Activated CD4-positive, CD25-positive, alpha-beta regulatory T cell treated with anti-CD3 and anti-CD28 coated beads, Interleukin-2, amount 50 U/mL, for 16 hours (primary cell): ENCODE results near the gene GBP6.
"Not testable (repeated sequence)": the region's sequence is repeated elsewhere in the genome, so short reads cannot be mapped to it uniquely, and the experiment has no call there.

Experiments
- DNase-seq: peaks from one replicate; pipeline ENCODE4 v3.0.0-alpha.2; 2020; ENCODE audit warnings: low read depth, low spot score

The GBP6 gene

DNA sequence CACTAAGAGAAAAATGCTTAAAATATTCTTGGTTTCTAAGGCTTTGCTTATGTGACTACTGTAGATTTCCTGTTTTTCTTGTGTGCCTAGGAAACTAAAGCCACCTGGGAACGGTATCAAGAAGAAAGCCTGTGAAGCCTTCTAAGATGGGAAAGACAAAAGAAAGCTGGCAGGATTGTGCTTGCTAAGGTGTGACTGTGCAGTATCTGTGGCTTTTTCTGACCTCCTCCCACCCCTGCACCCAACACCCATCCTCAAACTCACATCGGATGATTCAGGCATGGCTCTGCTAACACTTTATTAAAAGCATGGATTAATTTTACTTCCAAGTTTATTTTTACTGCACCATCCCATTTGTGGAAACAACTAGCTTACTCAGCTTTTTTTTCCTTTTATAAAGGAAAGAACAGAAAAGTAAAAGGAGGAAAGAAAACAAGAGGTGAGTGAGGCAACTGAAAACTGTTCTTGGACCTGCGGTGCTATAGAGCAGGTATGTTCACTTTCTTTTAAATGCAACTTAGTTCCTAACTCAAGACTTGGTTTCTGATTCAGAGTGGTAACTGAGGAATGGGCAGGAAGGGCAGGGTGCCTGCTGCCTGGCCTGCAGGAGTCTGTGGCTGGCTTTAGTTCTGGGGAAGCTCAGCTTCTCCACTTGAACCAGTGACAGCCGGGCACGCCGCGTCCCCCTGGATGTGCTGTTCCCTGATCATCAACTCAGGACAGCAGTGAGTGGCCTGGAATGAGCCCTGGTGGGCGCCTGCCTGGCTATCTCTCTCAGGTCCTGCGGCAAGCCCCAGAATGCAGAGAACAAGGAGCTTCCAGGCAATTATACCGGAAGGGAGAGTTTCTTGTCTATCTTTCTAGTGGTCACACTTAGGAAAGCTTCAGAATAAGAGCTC is at the start of gene GBP6:
GBP6 (plus strand) TSS at position 422 of the 899 bp plus-strand sequence. CDS start 4,493 bp downstream, outside the sequence.
- no peak for DNase-seq

- no peak for DNase-seq
Observed at GRCh38 chr1:89322402-89322801, 41.5 kb upstream of the GBP6 start.

DNA sequence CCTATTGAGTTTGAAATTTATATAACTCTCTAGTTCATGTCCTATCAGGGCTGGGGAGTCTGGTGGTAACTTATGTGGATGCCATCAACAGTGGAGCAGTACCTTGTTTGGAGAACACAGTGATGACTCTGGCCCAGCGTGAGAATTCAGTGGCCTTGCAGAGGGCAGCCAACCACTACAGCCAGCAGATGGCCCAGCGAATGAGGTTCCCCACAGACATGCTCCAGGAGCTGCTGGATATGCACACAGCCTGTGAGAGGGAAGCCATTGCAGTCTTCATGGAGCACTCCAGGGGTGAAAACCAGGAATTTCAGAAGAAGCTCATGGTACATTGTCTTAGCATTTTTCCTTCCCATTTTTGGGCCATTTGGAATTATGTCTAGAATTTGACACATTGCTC is 32.0 kb upstream of the GBP6 start:
- no peak for DNase-seq

GRCh38 chr1:89332461-89332860 is 31.4 kb upstream of the GBP6 start:
- no peak for DNase-seq

DNA sequence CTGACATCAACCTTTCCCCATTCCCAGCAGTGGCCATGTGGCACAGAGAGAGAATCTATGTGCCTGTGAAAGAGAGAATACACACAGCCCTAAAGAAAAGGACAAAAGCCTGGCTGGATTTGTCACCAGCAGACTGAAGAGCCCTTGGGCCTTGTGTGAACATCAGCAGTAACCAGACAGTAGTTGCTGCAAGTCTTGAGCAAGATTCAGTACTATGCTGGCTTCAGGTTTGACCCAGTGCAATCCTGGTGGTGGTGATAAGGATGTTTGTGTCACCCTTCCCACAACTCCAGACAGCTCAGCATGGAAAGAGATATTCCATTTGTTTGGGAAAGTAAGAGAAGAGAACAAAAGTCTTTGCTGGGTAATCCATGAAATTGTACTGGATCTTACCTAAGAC is 28.4 kb upstream of the GBP6 start:
- DNase-seq = no peak

DNA sequence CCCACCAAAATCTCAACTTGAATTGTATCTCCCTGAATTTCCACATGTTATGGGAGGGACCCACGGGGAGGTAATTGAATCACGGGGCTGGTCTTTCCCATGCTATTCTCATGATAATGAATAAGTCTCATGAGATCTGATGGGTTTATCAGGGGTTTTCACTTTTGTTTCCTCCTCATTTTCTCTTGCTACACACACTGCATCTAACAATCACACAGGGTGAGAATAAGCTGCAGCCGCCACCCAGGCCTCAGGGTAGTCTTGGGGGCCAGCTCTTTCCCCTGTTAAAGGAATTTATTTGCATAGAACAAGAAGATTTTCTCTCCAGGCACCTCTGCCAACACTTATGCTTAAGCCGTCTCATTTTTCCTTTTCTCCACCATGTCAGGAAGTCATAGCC is 26.0 kb upstream of the GBP6 start:
- no peak for DNase-seq

- no peak for DNase-seq
Observed at GRCh38 chr1:89339039-89339438, 24.8 kb upstream of the GBP6 start.

GRCh38 chr1:89345479-89345878 is 18.4 kb upstream of the GBP6 start:
- DNase-seq = not testable (repeated sequence)

GRCh38 chr1:89347296-89347695 is 16.6 kb upstream of the GBP6 start:
- DNase-seq = no peak

DNA sequence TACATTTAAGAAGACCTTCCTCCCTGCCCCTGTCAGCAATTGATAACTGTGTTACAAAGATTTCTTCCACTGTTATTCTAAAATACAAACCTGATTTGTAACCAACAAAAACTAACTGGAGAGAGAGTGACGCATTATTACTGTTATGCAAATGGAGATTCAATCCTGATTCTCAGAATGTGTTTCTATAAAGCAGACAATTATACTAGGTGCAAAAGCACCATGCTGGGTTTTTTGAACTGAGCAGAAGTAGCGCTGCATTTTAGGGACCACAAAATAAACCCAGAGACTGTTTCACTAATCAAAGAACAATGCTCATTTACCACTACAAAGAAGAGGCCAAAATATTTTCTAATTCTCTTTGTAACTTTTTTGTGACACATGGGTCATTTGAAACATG is 13.6 kb upstream of the GBP6 start:
- DNase-seq = no peak

DNA sequence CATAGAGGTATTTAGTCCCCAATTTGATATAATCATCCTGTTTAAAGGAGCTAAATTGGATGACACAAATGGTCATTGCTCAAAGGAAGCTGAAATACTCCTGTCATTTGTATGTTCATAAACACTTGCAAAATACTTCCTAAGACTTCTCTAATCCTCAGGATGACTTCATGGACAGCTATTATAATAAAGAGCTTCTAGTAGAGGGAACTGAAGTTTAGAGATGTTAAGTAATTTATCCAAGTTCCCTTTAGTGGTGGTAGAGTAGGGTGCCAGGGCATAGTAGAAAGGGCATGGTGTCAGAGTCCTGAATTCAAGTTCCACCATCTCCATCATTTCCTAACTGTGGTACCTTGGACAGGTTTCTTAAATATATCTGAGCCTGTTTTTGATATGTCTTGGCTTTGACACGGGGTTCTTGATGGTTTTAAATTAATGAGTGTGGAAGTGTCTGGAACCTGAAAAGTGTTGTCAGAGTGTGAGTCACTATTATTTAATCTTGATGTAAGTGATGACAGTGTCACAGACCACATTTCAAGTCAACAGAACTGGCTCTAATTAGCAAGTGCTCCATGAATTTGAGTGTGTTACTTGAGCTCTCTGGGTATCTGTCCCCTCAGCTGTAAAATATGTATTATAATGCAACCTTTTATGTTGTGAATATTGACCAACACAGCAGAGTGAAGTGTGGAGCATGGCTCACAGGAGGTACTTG is 12.1 kb upstream of the GBP6 start:
- DNase-seq = no peak

- DNase-seq = no peak
Observed at GRCh38 chr1:89352421-89352820, 11.4 kb upstream of the GBP6 start.

GRCh38 chr1:89354205-89354604 is 9.7 kb upstream of the GBP6 start:
- no peak for DNase-seq

DNA sequence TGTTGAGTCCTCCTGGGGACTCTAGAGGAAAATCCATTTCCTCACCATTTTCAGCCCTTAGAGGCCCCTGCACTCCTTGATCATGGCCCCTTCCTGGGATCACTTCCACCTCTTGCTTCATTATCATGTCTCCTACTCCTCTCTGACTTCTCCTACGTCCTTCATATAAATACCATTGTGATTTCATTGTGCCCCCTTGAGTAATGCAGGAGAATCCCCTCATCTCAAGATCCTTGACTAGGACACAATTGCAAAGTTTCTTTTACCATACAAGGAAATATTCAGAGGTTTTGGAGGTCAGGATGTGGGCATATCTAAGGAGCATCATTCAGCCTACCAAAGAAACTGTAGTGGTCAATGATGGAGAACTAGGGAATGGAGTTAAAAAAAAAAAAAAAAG is 8.8 kb upstream of the GBP6 start:
- DNase-seq = no peak

DNA sequence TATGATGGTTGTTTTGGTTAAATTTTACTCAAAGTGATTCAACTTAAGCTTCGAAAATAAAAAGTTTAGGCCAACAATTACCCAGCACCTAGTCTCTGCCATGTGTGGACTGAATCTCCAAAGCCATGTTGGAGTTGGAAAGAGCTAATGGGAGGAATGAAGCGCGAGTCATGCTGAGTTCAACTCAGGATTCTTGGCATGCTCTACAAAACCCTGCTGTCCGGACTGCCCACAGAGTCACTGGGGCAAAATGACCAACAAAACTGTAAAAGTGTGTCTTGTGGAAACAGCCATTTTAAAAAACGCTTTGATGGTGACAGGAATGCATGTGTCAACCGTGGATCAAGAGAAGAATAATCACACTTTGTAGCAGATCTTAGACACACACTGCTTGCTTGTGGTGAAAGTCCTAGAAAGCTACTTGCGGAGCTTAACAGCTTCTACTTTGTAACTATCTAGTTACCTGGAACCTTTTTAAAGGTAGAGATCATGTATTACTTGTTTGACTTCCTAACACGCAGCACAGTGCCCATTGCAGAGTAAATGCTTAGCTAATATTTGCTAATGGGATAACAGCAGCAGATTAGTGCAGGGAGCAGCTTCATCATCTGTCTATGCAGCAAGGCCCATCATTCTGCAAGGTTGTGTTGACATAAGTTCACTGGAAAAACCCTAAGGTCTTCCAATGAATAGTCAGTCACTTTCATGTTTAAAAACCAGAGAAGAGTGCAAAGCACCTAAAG is 7.0 kb upstream of the GBP6 start:
- no peak for DNase-seq

GRCh38 chr1:89358287-89358893 is 5.5 kb upstream of the GBP6 start:
- peak; percentile 71 for DNase-seq

DNA sequence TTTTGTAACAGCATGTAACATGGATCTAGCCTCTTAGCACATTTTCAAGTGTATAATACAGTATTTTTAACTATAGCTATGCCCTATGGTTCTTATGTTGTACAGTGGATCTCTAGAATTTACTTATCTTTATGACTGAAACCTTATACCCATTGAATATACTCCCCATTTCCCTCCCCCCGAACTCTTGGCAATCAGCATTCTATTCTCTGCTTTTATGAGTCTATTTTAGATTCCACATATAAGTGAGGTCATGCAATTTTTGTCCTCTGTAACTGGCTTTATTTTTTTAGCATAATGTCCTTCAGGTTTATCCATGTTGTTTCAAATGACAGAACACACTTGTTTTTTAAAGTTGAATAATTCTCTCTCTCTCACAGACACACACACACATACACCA is 3.1 kb upstream of the GBP6 start:
- DNase-seq = no peak

DNA sequence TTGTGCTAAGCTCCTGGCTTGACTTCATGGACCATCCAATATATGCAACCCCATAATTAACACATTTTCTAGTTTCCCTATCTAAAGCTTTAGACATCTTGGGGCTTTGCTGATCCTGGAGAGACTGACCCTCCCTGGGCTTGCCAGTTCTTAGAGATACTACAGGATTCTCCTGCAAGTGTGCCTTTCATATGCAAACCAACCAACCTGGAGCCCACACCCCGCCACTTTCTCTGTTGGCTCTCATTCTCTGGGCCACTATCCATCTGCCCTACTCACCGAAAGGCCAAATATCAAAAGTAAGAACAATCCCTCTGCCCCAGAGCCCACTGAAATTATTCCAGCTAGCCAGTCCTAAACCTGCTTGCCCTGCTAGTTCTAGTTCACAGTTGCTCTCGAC is 2.2 kb upstream of the GBP6 start:
- no peak for DNase-seq

- no peak for DNase-seq
Observed at GRCh38 chr1:89363196-89363595, 663 bp upstream of the GBP6 start.

DNA sequence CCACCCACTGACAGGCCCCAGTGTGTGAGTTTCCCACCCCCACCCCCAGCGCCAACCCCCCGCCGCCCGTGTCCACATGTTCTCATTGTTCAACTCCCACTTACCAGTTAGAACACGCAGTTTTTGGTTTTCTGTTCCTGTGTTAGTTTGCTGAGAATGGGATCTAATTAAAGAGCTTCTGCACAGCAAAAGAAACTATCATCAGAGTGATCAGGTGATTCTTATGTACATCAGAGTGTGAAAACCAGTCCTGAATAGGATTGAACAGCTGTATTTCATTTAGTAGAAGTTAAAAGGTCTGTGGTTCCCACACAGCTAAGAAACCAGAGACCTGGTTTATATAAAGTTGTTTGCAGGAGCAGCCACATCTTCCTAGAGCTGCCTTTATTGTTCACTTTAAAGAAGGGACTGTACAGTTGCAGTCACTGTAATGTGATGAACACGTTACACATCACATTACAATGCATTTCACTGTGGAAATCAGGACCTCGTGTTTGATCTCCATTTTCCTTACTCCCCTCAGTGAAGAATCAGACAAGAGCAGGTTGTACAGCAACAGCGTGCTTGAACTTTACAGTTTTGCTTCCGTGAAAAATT is 1.2 kb downstream of the GBP6 start:
- DNase-seq = no peak

GRCh38 chr1:89367221-89367620 is 3.4 kb downstream of the GBP6 start:
- DNase-seq = no peak
